ENCODE measurements around the gene AUTS2.

AUTS2 gene

DNA sequence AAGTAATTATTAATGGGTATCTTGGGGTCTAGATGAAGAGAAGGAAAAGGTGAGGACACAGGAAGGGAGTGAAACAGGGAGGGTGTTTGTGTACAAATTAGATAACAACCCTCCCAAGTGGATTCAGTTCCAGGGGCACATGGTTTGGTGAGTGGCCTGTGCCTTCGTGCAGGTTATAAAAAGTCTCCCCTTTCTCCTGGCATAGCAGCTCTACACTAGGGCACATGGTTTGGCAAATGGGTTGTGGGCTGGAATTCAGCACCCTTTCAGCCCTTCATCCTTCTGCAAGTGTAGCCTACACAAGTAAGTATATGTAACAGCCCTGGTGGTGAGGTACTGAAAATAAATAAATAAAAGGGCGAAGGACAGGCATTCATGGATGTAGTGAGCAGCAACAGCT, 359.4 kb downstream of the AUTS2 start:
- DNase-seq (ENCODE audit: extremely low read depth, low read depth): no peak
- no peak overlapping the region for H3K4me3 ChIP-seq (replicated peaks; ENCODE audit: low read depth, low read length)
- TF ChIP-seq, protein P1, sequence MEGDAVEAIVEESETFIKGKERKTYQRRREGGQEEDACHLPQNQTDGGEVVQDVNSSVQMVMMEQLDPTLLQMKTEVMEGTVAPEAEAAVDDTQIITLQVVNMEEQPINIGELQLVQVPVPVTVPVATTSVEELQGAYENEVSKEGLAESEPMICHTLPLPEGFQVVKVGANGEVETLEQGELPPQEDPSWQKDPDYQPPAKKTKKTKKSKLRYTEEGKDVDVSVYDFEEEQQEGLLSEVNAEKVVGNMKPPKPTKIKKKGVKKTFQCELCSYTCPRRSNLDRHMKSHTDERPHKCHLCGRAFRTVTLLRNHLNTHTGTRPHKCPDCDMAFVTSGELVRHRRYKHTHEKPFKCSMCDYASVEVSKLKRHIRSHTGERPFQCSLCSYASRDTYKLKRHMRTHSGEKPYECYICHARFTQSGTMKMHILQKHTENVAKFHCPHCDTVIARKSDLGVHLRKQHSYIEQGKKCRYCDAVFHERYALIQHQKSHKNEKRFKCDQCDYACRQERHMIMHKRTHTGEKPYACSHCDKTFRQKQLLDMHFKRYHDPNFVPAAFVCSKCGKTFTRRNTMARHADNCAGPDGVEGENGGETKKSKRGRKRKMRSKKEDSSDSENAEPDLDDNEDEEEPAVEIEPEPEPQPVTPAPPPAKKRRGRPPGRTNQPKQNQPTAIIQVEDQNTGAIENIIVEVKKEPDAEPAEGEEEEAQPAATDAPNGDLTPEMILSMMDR (IDR thresholded peaks at IDR 0.05; ENCODE audit: low read depth, low read length, missing control alignments): no peak

DNA sequence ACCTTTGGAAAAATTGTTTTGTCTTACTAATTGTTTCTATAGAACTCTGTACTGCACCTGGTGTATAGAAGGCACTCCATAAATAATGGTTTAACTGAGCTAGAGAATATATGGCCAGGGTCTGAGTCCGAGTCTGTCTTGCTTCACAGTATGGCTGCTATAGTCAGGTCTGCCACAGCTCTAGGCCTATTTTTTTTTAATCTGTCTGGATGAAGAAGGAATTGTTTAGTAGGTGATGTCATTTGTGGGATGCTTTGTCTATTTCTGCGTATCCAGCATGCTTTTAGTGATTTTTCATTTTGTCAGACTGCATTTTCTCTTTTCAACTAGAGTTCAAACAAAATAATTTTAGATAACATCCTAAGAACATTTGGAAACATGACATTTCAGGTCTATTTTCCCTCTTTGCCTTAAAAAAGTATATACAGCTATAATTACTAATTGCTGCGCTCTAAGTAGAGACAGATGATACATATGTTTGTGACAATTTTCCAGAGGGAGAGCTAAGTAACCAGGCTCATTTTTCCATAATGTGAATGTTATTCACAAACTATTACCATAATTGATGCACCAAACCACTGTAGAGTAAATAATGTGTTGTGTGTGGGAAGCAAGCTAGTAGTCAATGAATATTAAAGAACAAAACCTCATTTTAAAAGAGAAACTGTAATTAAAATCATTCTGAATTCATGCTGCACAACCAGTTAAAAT, 361.7 kb downstream of the AUTS2 start:
- DNase-seq (ENCODE audit: extremely low read depth, low read depth): no peak
- TF ChIP-seq, protein P1 (IDR thresholded peaks at IDR 0.05; ENCODE audit: low read depth, low read length, missing control alignments): no peak
- H3K4me3 ChIP-seq (replicated peaks; ENCODE audit: low read depth, low read length): no peak overlapping the region

DNA sequence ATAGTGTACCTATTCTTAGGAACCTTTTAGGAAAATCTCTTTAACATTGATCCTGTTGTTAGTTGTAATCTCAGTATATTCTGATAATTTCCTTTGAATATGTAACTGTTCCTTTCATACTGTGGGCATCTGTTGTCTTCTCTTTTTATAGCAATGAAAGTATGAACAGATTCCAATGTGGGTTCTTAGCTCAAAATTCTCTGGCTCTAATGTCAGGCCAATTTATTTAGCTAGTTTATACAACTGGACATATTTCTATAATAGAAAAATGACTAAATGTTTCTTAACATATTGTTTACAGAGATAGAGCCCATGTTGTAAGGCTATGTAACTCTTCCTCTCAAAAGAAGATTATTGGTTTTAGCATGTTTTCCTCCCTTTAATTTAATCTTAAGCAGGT, 363.2 kb downstream of the AUTS2 start:
- TF ChIP-seq, protein P1 (IDR thresholded peaks at IDR 0.05; ENCODE audit: low read depth, low read length, missing control alignments): no peak
- no peak overlapping the region for H3K4me3 ChIP-seq (replicated peaks; ENCODE audit: low read depth, low read length)
- no peak for DNase-seq (ENCODE audit: extremely low read depth, low read depth)

DNA sequence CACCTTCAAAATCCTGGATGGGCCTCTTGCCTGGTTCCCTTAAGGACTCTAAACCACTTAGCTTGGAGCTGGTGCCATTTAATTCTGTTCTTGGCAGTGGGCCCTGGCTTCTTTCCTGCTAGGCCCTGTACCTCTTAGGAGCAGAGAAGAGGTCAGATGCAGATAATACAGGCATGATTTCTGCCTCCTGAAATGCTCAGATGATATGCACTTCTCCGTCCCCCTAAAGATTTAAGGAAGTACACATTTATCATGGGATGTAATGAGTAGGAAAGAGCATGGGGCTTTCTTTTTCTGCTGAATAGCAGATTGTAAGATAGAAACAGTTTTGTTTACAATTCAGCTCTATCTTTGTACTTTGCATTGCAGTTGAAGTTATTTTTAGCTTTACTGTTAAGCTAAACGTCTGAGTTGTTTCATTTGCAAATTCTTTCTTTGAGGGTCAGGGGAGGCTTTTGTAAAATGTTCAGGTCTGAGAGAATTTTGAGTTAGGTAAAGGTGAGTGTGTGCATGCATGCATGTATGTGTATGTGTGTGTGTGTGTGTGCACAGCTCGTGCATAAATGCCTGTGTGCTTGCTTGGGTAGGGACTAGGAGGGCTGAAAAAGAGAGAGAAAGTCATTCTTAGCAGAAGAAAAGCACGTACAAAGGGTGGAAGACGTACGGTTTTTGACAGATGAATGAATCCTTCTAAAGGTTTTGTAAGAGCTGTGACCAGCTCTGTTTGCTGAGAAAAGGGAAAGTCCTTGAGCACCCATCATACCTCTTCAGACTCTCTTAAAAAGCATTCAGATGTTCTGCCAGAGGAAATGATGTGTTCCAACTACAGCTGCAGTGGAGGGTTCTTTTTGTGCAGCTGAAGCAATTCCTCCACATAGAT, 364.2 kb downstream of the AUTS2 start:
- TF ChIP-seq, protein P1 (IDR thresholded peaks at IDR 0.05; ENCODE audit: low read depth, low read length, missing control alignments): no peak
- H3K4me3 ChIP-seq (replicated peaks; ENCODE audit: low read depth, low read length): no peak overlapping the region
- DNase-seq (ENCODE audit: extremely low read depth, low read depth): no peak

DNA sequence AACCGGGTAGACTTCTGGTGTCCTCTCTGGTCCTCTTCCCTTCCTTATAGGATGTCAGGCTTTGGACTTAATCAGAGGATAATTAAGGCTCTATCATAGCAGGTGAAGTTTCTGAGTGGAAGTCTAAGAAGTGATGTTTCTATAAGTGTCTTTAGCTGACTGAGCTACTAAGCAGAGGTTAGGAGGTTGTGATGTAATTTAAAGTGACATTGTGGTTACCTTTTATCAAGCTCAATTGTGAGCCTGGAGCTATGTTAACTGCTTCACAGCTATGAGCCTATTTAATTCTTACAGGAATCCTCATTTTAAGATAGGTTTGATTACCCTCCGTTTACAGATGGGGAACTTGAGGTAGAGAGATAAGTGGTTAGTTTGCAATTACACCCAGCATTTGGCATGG, 365.1 kb downstream of the AUTS2 start:
- H3K4me3 ChIP-seq (replicated peaks; ENCODE audit: low read depth, low read length): no peak overlapping the region
- no peak for DNase-seq (ENCODE audit: extremely low read depth, low read depth)
- TF ChIP-seq, protein P1 (IDR thresholded peaks at IDR 0.05; ENCODE audit: low read depth, low read length, missing control alignments): no peak

DNA sequence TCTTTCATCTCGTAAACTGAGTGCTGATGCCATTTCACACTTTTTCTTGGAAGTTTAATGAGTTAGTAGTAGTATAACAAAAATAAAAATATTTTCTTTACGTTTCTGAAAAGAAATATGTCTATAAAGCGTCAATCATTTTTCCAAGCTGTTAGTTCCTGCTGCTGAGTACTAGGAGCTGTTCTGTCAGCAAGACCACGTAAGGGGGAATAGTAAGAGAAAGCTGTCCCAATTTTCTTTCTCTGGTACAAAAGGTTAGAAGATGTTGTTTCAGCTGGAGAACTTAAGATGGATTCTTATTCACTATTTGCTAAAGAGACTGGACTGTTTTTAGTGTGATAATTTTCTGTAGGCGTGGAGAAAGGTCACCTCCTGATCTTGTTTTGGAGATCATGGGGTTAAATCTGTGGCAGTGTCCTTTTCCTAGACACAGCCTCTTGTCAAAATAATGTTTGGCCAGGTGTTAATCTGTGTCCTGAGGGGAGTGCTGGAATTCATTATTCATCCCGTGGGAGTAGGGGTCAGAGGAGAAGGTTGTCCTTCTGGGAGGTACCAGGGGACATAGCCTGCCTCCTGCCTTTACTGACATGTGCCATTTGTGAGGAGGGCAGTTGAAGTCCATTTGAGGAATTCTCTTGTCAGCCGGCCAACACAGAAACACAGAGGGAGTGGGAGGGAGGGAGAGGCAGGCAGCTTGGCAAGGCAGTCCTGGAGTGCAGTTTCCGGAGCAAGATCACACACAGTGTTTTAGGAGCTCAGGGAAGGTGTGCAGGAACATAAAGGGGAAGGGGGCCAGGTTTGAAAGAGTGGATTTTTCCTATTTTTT, 368.7 kb downstream of the AUTS2 start:
- H3K4me3 ChIP-seq (replicated peaks; ENCODE audit: low read depth, low read length): no peak overlapping the region
- no peak for DNase-seq (ENCODE audit: extremely low read depth, low read depth)
- TF ChIP-seq, protein P1 (IDR thresholded peaks at IDR 0.05; ENCODE audit: low read depth, low read length, missing control alignments): no peak

All from HFF-Myc (cell line).